Stomach (tissue), 9 donors: ENCODE measurements around the gene TPD52L1. TPM values are rescaled to one million over a fixed set of nuclear protein-coding genes. Genes with fewer than 3 reads are reported as not detected.

Source experiments
- DNase-seq, 2 donors: peaks; one replicate each; pipeline versions ENCODE4 v3.0.0 to v3.0.0-alpha.2; 2013 to 2019
- H3K27ac ChIP-seq, 5 donors: fragments of 200-600 bp in 4 of 5; sonication (generic) in 4 of 5; one replicate each; pipeline ENCODE4 v1.5.1; 2013 to 2019; ENCODE audit warnings: mild to moderate bottlenecking in 1 of 5, moderate library complexity in 1 of 5
- H3K27me3 ChIP-seq, 3 donors: fragments of 200-600 bp; sonication (generic); one replicate each; pipeline ENCODE4 v1.5.1; 2017 to 2019; ENCODE audit warnings: mixed run types in 1 of 3
- H3K36me3 ChIP-seq, 4 donors: fragments of 200-600 bp; sonication (generic); 1 replicate in 3 of 4; 2 replicates in 1 of 4; pipeline ENCODE4 v1.5.1; 2016 to 2019
- H3K4me1 ChIP-seq, 4 donors: fragments of 200-600 bp; sonication (generic); one replicate each; pipeline ENCODE4 v1.5.1; 2016 to 2019
- H3K4me3 ChIP-seq, 4 donors: fragments of 200-600 bp; sonication (generic) in 3 of 4; one replicate each; pipeline ENCODE4 v1.5.1; 2016 to 2019; ENCODE audit warnings: mild to moderate bottlenecking in 1 of 4
- H3K9me3 ChIP-seq, 4 donors: fragments of 200-600 bp; sonication (generic); one replicate each; pipeline ENCODE4 v1.5.1; 2016 to 2019
- CTCF ChIP-seq, 7 experiments: fragments of 450-650 bp in 4 of 7; fragments of 200-600 bp in 3 of 7; sonication (generic) in 3 of 7; IDR thresholded peaks; one replicate each; pipeline ENCODE4 v1.5.1; 2016 to 2019; ENCODE audit warnings: antibody characterized with exemption in 7 of 7, control low read depth in 2 of 7, mild to moderate bottlenecking in 1 of 7
- EP300 ChIP-seq: sonication (generic); formaldehyde crosslinking; IDR thresholded peaks from one replicate; pipeline ENCODE4 v1.6.1; 2017; ENCODE audit warnings: antibody characterized with exemption
- POLR2A ChIP-seq, 4 donors: fragments of 450-650 bp; IDR thresholded peaks; one replicate each; pipeline ENCODE4 v1.6.1; 2016; ENCODE audit warnings: antibody characterized with exemption in 4 of 4, control low read depth in 2 of 4, mild to moderate bottlenecking in 1 of 4, moderate library complexity in 1 of 4
- POLR2AphosphoS5 ChIP-seq, 3 donors: sonication (generic); formaldehyde crosslinking; IDR thresholded peaks; one replicate each; pipeline ENCODE4 v1.6.1; 2016; ENCODE audit warnings: antibody characterized with exemption in 3 of 3
- WGBS, 5 donors: extraction: QIAGEN DNeasy Blood & Tissue Kit in 3 of 5; methylation state at CpG; one replicate each; pipeline versions ENCODE4 v1.1.5 to v1.1.7; 2013 to 2018; 5-methylcytosine and 5-hydroxymethylcytosine counted together
- intact Hi-C: fragments of 100-400 bp; cut with DNase I; formaldehyde crosslinking; loops from one replicate; pipeline ENCODE4 v1.15.1; 2023; ENCODE audit warnings: low total_unique reads
- polyA plus RNA-seq, 3 donors: library from polyadenylated mRNA; stranded (reverse); fragments of 200-250 nt; gene quantifications; one replicate each; pipeline ENCODE4 v1.2.3, GENCODE V29; 2013
- total RNA-seq, 5 donors: library from RNA; depleted of rRNA; stranded (reverse); fragments of >200 nt; gene quantifications; one replicate each; pipeline versions ENCODE4 v1.1.0 to v1.2.3, GENCODE V29; 2014 to 2016
- donor health status: healthy with polysubstance abuse.
- donor health status: Bipolar disorder and iron deficiency.
- donor health status: healthy.

Gene TPD52L1
- total and polyA plus RNA-seq, 8 donors, result 14.8 to 102 (median 78.9) TPM

- WGBS, 5 donors, result 32 to 57% (median 43%) methylated on average over 1 of the region's 1 CpG
- no peaks in the 10 kb centered on the region for H3K36me3 ChIP-seq
- DNase-seq, result no peak
- TF ChIP-seq EP300 (no peak), CTCF (IDR thresholded peaks at IDR 0.05) (no peak), POLR2A (IDR thresholded peaks at IDR 0.05) (no peak), POLR2AphosphoS5 (IDR thresholded peaks at IDR 0.05) (no peak)
- H3K27me3 ChIP-seq, result no peaks in the 10 kb centered on the region
- H3K4me1 ChIP-seq, result peaks cover 0 to 5% (median under 1%) of the 10 kb centered on the region in 4 donors
- intact Hi-C loops, result no loop called here
- no peak overlapping the region for H3K27ac ChIP-seq
- H3K9me3 ChIP-seq, result no peaks in the 10 kb centered on the region
- no peak overlapping the region for H3K4me3 ChIP-seq
These were observed 21.1 kb downstream of the TPD52L1 start for GRCh38 chr6:125174626-125175025.

GRCh38 chr6:125175466-125176048, 22.0 kb downstream of the TPD52L1 start:
- no peaks in the 10 kb centered on the region for H3K36me3 ChIP-seq
- DNase-seq, result no peak
- H3K4me3 ChIP-seq, result no peak overlapping the region
- intact Hi-C loops, result no loop called here
- no peak overlapping the region for H3K27ac ChIP-seq
- no peaks in the 10 kb centered on the region for H3K9me3 ChIP-seq
- H3K4me1 ChIP-seq, result no peaks in the 10 kb centered on the region
- no peaks in the 10 kb centered on the region for H3K27me3 ChIP-seq
- WGBS, 5 donors, result 73 to 90% (median 85%) methylated on average over 1 of the region's 1 CpG
- TF ChIP-seq POLR2AphosphoS5 (IDR thresholded peaks at IDR 0.05), result no peak
- TF ChIP-seq POLR2A (IDR thresholded peaks at IDR 0.05), result no peak
- no peak for TF ChIP-seq CTCF (IDR thresholded peaks at IDR 0.05)
- no peak for TF ChIP-seq EP300

GRCh38 chr6:125182237-125183008, 28.9 kb downstream of the TPD52L1 start:
- H3K4me3 ChIP-seq, result no peak overlapping the region
- WGBS, 5 donors, result 56 to 63% (median 58%) methylated on average over 6 of the region's 6 CpGs
- peak in 1 of 2 donors; percentile 23 for DNase-seq
- no peaks in the 10 kb centered on the region for H3K27me3 ChIP-seq
- no peaks in the 10 kb centered on the region for H3K9me3 ChIP-seq
- peaks cover 0 to 15% (median 5%) of the 10 kb centered on the region in 4 donors for H3K4me1 ChIP-seq
- H3K27ac ChIP-seq, result no peak overlapping the region
- no peaks in the 10 kb centered on the region for H3K36me3 ChIP-seq
- intact Hi-C loops, result no loop called here
- TF ChIP-seq EP300, result no peak
- no peak for TF ChIP-seq POLR2A (IDR thresholded peaks at IDR 0.05)
- TF ChIP-seq CTCF (IDR thresholded peaks at IDR 0.05), result no peak
- no peak for TF ChIP-seq POLR2AphosphoS5 (IDR thresholded peaks at IDR 0.05)

GRCh38 chr6:125183391-125183790, 29.8 kb downstream of the TPD52L1 start:
- H3K27ac ChIP-seq, result no peak overlapping the region
- peaks cover 0 to 15% (median 5%) of the 10 kb centered on the region in 4 donors for H3K4me1 ChIP-seq
- TF ChIP-seq CTCF (IDR thresholded peaks at IDR 0.05) (no peak), EP300 (no peak), POLR2A (IDR thresholded peaks at IDR 0.05) (no peak), POLR2AphosphoS5 (IDR thresholded peaks at IDR 0.05) (no peak)
- no peaks in the 10 kb centered on the region for H3K27me3 ChIP-seq
- no peak for DNase-seq
- intact Hi-C loops, result no loop called here
- no peaks in the 10 kb centered on the region for H3K9me3 ChIP-seq
- H3K36me3 ChIP-seq, result no peaks in the 10 kb centered on the region
- H3K4me3 ChIP-seq, result no peak overlapping the region
- WGBS, 5 donors, result 88 to 95% (median 91%) methylated on average over 6 of the region's 6 CpGs
